GM12878 (cell line): ENCODE data around the gene SNRPA. TPM values are rescaled to one million over a fixed set of nuclear protein-coding genes. Genes with fewer than 3 reads are reported as not detected.
A peak's percentile ranks its signal among the peaks of the same experiment; 100 is the strongest.

ENCODE experiments used
- ATF3 ChIP-seq: IDR thresholded peaks from 2 replicates; pipeline ENCODE4 v1.6.1; 2011; ENCODE audit warnings: low read depth, mild to moderate bottlenecking, low read length, moderate library complexity, borderline replicate concordance; ENCODE audit errors: extremely low read depth
- CREB1 ChIP-seq: IDR thresholded peaks from 2 replicates; pipeline ENCODE4 v1.6.1; 2012; ENCODE audit warnings: low read depth, mild to moderate bottlenecking, inconsistent platforms
- DPF2 ChIP-seq: fragments of 450-650 bp; IDR thresholded peaks from 2 replicates; pipeline ENCODE4 v1.6.1; 2017; ENCODE audit warnings: mild to moderate bottlenecking
- FOS ChIP-seq: IDR thresholded peaks from 3 replicates; pipeline ENCODE4 v1.6.1; 2011; ENCODE audit warnings: borderline replicate concordance; ENCODE audit not compliant: insufficient read length; ENCODE audit errors: extremely low read depth
- IKZF1 ChIP-seq: fragments of 450-650 bp; conservative IDR thresholded peaks from 2 replicates; pipeline ENCODE4 v1.6.1; 2017; ENCODE audit warnings: antibody characterized with exemption, mild to moderate bottlenecking
- IRF4 ChIP-seq: IDR thresholded peaks from 2 replicates; pipeline ENCODE4 v1.6.1; 2011; ENCODE audit warnings: low read depth, low read length
- IRF5 ChIP-seq: fragments of 450-650 bp; IDR thresholded peaks from 2 replicates; pipeline ENCODE4 v1.6.1; 2017; ENCODE audit warnings: borderline replicate concordance
- NBN ChIP-seq: fragments of 450-650 bp; IDR thresholded peaks from 2 replicates; pipeline ENCODE4 v1.6.1; 2016
- STAT1 ChIP-seq: fragments of 450-650 bp; conservative IDR thresholded peaks from 2 replicates; pipeline ENCODE4 v1.6.1; 2014; ENCODE audit warnings: antibody characterized with exemption, mild to moderate bottlenecking
- SUZ12 ChIP-seq: fragments of 200-600 bp; sonication (generic); IDR thresholded peaks from one replicate; pipeline ENCODE4 v1.6.1; 2018; ENCODE audit warnings: antibody characterized with exemption, mild to moderate bottlenecking; ENCODE audit not compliant: unreplicated experiment
- TCF12 ChIP-seq: IDR thresholded peaks from 2 replicates; pipeline ENCODE4 v1.6.1; 2011; ENCODE audit warnings: low read depth, mild to moderate bottlenecking, low read length
- USF1 ChIP-seq: IDR thresholded peaks from 2 replicates; pipeline ENCODE4 v1.6.1; 2011; ENCODE audit warnings: borderline replicate concordance, low read depth, mild to moderate bottlenecking, moderate library complexity, mixed read lengths, low read length; ENCODE audit not compliant: insufficient read depth; ENCODE audit errors: extremely low read length
- ZNF207 ChIP-seq: fragments of 450-650 bp; IDR thresholded peaks from 2 replicates; pipeline ENCODE4 v1.6.1; 2014; ENCODE audit warnings: antibody characterized with exemption, mild to moderate bottlenecking, borderline replicate concordance
- ZNF687 ChIP-seq: fragments of 450-650 bp; IDR thresholded peaks from 2 replicates; pipeline ENCODE4 v1.6.1; 2017; ENCODE audit warnings: mild to moderate bottlenecking, moderate library complexity
- polyA plus RNA-seq, 11 experiments: library from polyadenylated mRNA; depleted of rRNA in 4 of 11; unstranded in 6 of 11; stranded (reverse) in 5 of 11; fragments of >200 nt; fragmentation: Nextera tagmentation in 4 of 11; fragmentation: Illumina TruSeq in 1 of 11; extraction: Ambion mirVana in 4 of 11; extraction: Trizol in 1 of 11; gene quantifications; 1 replicate in 1 of 11; 2 replicates in 10 of 11; pipeline versions ENCODE4 v1.2.1 to v1.2.3, GENCODE V29; 2011 to 2016; ENCODE audit warnings: inconsistent platforms in 2 of 11, missing spikeins in 2 of 11, low read depth in 1 of 11
- total RNA-seq, 4 experiments: library from RNA; depleted of rRNA in 3 of 4; stranded (reverse); fragments of >200 nt in 3 of 4; fragmentation: Illumina TruSeq in 1 of 4; extraction: Trizol in 1 of 4; gene quantifications; 2 replicates each; pipeline versions ENCODE4 v1.2.1 to v1.2.3, GENCODE V29; 2013 to 2021
- TF ChIP-seq, protein P1 (sequence below): IDR thresholded peaks from 2 replicates; pipeline ENCODE4 v1.6.1; 2011; ENCODE audit warnings: mild to moderate bottlenecking, low read depth, low read length, moderate library complexity; ENCODE audit not compliant: insufficient replicate concordance
- TF ChIP-seq, protein P2 (sequence below): fragments of 450-650 bp; IDR thresholded peaks from 2 replicates; pipeline ENCODE4 v1.6.1; 2017; ENCODE audit warnings: mild to moderate bottlenecking, moderate library complexity

SNRPA gene
- total and polyA plus RNA-seq, 10 of the 15 experiments (the other 5 are each of a cell fraction or from before 2014, with no cell fraction given) = 14.8 to 299 (median 202) TPM

DNA sequence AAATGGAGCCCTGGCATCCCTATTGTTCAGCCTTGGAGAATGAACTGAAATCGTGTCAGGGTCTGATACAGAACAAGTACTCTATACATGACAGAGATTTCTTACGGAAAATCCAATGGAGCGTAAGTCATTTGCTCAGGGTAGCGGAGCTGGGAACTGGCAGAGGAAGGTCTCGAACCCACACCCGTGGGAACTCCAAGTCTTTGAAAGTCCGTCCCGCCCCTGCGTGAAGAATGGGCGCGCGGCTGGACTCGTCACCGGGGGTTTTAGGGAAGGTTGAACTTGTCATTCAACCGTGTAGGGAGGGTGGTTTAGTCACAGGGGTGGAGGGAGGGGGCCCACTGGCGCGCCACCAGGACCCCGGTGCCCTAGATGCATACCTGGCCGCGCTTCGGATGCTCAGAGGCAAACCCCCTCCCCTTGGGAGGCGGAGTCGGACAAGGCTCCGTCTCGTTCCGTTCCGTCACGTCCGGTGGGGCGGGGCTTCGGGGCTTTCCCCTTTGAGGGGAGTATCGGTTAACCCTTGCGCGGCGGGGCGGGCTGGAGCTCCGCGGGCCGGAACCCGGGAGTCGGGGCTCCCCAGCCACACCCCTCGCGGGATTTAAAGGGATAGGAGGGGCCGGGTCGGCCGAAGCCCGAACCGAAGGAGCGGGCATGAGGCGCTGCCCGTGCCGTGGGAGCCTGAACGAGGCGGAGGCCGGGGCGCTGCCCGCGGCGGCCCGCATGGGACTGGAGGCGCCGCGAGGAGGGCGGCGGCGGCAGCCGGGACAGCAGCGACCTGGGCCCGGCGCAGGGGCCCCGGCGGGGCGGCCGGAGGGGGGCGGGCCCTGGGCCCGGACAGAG lies 34.3 kb upstream of the SNRPA start, which contains the start of the genes COQ8B and ITPKC (continued):
- TF ChIP-seq IRF5 (no peak), IKZF1 (peak; percentile 84), SUZ12 (no peak), CREB1 (peak; percentile 93), USF1 (no peak), FOS (no peak), NBN (peak; percentile 79), ZNF687 (peak; percentile 65; the same call in 1 of the 2 replicates), IRF4 (peak; percentile 60; the same call in 1 of the 2 replicates), STAT1 (0 out of 2 replicates have a peak, but pooled peaks have one; percentile 49), ZNF207 (no peak; the same call in 1 of the 2 replicates), ATF3 (no peak), DPF2 (peak; percentile 52; the same call in 1 of the 2 replicates), TCF12 (0 out of 2 replicates have a peak, but pooled peaks have one; percentile 7)
- TF ChIP-seq, protein P1, sequence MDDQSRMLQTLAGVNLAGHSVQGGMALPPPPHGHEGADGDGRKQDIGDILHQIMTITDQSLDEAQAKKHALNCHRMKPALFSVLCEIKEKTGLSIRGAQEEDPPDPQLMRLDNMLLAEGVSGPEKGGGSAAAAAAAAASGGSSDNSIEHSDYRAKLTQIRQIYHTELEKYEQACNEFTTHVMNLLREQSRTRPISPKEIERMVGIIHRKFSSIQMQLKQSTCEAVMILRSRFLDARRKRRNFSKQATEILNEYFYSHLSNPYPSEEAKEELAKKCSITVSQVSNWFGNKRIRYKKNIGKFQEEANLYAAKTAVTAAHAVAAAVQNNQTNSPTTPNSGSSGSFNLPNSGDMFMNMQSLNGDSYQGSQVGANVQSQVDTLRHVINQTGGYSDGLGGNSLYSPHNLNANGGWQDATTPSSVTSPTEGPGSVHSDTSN = no peak
- TF ChIP-seq, protein P2, sequence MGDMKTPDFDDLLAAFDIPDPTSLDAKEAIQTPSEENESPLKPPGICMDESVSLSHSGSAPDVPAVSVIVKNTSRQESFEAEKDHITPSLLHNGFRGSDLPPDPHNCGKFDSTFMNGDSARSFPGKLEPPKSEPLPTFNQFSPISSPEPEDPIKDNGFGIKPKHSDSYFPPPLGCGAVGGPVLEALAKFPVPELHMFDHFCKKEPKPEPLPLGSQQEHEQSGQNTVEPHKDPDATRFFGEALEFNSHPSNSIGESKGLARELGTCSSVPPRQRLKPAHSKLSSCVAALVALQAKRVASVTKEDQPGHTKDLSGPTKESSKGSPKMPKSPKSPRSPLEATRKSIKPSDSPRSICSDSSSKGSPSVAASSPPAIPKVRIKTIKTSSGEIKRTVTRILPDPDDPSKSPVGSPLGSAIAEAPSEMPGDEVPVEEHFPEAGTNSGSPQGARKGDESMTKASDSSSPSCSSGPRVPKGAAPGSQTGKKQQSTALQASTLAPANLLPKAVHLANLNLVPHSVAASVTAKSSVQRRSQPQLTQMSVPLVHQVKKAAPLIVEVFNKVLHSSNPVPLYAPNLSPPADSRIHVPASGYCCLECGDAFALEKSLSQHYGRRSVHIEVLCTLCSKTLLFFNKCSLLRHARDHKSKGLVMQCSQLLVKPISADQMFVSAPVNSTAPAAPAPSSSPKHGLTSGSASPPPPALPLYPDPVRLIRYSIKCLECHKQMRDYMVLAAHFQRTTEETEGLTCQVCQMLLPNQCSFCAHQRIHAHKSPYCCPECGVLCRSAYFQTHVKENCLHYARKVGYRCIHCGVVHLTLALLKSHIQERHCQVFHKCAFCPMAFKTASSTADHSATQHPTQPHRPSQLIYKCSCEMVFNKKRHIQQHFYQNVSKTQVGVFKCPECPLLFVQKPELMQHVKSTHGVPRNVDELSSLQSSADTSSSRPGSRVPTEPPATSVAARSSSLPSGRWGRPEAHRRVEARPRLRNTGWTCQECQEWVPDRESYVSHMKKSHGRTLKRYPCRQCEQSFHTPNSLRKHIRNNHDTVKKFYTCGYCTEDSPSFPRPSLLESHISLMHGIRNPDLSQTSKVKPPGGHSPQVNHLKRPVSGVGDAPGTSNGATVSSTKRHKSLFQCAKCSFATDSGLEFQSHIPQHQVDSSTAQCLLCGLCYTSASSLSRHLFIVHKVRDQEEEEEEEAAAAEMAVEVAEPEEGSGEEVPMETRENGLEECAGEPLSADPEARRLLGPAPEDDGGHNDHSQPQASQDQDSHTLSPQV = no peak
